GM18909 (cell line): ENCODE measurements around the gene PMF1.
A peak's percentile ranks its signal among the peaks of the same experiment; 100 is the strongest.
"Not testable (repeated sequence)": the region's sequence is repeated elsewhere in the genome, so short reads cannot be mapped to it uniquely, and the experiment has no call there.

Source experiments
- ATAC-seq: cut with Tn5 transposase; IDR thresholded peaks from one replicate; pipeline ENCODE4 v1.9.1; 2021; ENCODE audit warnings: mild to moderate bottlenecking; ENCODE audit not compliant: unreplicated experiment, poor library complexity

Gene PMF1

GRCh38 chr1:156195853-156196252 is 17.0 kb upstream of the PMF1 start:
- ATAC-seq, result no peak

DNA sequence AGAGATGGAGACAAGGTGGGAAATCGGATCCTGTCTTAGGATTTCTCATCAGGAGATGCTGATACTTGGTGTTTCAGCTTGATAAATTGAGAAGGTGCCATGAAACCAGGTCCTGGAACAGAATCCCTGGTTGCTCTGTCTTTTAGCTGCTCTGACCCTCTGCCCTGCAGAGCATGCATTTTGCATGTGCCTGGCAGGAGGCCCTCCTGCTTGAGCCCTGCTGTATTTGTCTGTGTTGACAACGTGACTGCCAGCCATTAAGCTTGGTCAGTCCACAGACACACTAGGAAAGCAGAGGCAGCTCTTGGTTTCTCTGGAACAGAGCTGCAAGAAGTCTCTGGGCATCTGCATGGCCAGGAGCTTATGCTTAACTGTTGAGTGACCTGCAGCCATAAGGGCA is 16.4 kb upstream of the PMF1 start:
- no peak for ATAC-seq

DNA sequence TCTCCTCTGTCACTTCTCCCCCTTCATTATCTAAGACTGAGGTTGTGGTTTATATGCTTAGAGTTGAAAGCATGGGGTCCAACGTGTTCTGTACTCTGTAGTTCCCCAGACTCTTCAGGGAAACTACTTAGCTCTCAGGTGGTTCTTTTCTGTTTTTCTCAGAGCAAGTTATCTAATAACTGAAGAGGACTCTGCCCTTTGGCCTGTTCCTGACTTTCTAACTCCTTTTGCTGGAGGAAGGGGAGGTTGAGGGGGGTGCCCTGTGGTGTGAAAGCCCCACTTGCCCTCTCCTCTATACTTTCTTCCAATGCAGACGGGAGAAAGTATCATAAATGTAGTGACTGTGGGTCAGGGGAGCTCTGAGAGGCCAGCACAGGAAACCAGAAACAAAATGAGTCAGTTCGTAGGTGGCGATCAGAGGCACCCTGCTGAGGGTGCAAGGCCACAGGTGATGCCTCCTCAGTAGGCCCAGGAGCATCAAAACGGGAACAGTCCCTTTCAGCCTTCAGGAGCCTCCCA is 13.9 kb upstream of the PMF1 start:
- ATAC-seq, result no peak

- no peak for ATAC-seq
Measured at GRCh38 chr1:156200044-156200443, 12.8 kb upstream of the PMF1 start.

- no peak for ATAC-seq
Measured at GRCh38 chr1:156203331-156203730, 9.5 kb upstream of the PMF1 start.

DNA sequence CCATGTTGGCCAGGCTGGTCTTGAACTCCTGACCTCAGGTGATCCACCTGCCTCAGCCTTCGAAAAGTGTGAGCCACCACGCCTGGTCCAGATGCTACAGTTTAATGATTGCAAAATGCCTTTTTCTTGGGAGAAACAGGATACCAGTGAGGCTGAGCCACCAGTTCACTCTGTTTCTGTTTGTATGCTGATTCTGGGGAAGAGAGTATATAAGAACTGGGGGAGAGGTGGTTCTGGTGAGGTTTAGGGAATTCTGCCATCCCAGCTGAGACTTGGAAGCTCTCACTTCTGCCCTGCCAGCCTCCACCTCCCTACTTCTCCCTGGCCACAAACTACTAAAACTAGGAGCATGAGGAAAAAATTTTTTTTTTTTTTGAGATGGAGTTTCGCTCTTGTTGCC is 8.1 kb upstream of the PMF1 start:
- ATAC-seq, result no peak

- ATAC-seq, result no peak
Measured at GRCh38 chr1:156211243-156211642, 1.6 kb upstream of the PMF1 start.

DNA sequence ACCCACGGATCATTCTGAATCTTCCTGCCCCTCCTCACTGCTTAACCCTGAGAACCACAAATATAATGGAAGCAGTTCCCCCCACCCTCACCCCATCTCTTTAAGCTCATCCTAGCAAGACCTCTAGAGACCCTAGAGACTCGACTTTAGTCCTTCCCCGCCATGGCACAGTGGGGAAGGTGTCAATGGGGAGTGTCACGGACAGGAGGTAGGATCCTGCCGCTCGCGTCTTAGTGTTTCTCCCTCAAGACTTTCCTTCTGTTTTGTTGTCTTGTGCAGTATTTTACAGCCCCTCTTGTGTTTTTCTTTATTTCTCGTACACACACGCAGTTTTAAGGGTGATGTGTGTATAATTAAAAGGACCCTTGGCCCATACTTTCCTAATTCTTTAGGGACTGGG is 677 bp upstream of the PMF1 start:
- ATAC-seq, result no peak

DNA sequence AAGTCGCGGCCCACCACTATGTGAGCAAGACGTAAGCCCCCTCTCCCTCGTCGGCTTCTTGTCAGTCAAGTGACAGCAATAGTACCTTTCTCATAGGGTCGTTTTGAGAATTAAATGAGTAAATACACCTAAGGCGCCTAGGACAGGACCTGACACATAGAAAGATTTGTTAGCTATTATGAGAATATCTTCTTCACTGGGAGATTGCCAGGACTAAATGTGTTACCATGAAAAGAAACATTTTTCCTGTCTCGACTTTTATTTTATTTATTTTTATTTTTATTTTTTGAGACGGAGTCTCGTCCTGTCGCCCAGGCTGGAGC is 798 bp downstream of the PMF1 start:
- no peak for ATAC-seq

- ATAC-seq, result no peak
Measured at GRCh38 chr1:156214024-156214748, 1.4 kb downstream of the PMF1 start.

- not testable (repeated sequence) for ATAC-seq
Measured at GRCh38 chr1:156216361-156217086, 3.7 kb downstream of the PMF1 start.

DNA sequence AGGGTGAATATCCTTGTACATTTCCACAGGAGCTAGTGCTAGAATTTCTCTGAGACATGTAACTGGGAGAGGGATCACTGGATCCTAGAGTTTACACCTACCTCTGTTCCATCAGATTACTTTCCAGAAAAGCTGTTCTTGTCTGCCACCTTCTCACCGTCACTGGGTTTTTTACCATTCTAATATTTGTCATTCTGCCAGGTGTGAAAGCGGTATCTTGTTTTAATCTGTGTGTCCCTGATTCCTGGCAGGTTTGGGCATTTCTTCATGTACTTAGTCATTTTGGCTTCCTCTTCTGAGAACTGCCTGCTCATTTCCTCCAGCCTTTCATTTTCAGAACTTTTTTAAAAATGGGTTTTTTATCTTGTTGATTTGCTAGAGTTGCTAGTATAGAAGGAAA is 5.1 kb downstream of the PMF1 start:
- ATAC-seq, result no peak

GRCh38 chr1:156220226-156220625 is 7.4 kb downstream of the PMF1 start:
- no peak for ATAC-seq

DNA sequence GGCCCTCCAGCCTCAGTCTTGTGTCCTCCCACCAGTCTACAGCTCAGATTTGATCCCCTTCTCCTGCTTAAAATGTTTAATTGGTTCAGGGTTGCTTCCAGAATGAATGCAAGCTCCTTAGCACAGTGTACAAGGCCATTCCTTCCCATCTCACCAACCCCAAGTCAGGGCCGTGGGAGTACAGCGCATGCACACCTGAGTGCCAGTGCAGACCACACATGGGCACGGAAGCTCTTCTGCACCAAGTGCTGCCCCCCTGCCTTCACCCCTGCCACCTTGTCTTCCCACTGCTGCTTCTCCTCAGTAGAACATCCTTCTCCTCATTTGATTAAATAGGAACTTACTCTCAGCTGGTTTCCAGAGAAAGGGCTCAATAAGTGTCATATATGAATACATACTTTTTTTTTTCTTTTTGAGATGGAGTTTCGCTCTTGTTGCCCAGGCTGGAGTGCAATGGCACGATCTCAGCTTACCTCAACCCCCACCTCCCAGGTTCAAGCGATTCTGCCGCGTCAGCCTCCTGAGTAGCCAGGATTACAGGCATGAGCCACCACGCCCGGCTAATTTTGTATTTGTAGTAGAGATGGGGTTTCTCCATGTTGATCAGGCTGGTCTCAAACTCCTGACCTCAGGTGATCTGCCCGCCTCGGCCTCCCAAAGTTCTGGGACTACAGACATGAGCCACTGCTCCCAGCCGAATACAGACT is 9.3 kb downstream of the PMF1 start:
- ATAC-seq, result no peak

GRCh38 chr1:156225677-156226014 is 12.8 kb downstream of the PMF1 start:
- ATAC-seq, result peak; percentile 1

GRCh38 chr1:156226116-156226538 is 13.3 kb downstream of the PMF1 start:
- peak; percentile 61 for ATAC-seq

- no peak for ATAC-seq
Measured at GRCh38 chr1:156226782-156227181, 14.0 kb downstream of the PMF1 start.

- ATAC-seq, result no peak
Measured at GRCh38 chr1:156228501-156228900, 15.7 kb downstream of the PMF1 start.

DNA sequence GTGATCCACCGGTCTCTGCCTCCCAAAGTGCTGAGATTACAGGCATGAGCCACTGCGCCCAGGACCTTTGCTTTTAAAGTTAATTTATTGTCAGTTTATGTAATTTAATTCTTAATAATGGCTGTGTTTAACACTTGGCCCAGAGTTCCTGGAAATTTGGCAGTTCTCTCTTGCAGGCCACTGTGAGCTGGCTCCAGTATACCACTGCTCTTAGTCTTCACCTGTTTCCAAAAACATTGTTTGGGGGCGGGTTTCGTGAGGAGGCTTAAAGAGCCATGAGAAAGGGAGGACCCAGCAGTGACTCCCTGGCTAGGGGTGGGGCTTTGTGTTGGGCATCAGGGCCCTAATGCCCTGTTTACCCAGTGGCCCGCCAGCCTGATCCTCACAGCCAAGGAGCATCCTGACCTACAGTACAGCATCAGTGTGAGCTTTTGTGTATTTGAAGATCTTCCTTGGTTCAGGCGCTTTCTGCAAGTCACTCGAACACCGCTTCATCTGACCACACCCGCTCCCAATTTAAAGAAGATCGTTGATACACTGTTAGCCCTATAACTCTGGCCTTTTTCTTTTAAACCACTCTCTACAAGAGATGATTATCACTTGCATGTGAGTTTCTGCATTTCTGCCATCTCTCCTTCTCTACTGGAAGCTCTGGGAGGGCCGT is 17.1 kb downstream of the PMF1 start:
- no peak for ATAC-seq

DNA sequence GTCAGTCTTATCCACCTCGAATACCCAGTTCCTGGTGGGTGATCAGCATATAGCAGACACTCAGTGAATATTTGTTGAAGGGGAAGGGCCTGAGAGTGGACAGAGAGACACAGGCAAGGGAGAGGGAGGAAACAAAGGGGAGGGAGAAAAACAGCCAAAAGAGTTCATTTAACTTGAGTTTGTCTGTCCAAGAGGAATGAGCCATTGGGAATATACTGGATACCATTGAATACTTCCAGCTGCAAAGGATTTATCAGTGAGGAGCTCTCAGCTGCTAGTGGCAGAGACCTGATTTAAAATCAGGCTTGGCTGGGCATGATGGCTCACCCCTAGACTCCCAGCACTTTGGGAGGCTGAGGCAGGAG is 17.6 kb downstream of the PMF1 start:
- no peak for ATAC-seq
